IPS-20b (cell line): ENCODE results near the gene PLEKHA8.
"Not testable (repeated sequence)": the region's sequence is repeated elsewhere in the genome, so short reads cannot be mapped to it uniquely, and the experiment has no call there.

Experiments used
- H3K27ac ChIP-seq: one replicate; pipeline ENCODE4 v1.5.1; 2013; ENCODE audit warnings: low read length
- H3K27me3 ChIP-seq: 2 replicates; pipeline ENCODE4 v1.6.1; 2013; ENCODE audit warnings: mild to moderate bottlenecking, low read length, inconsistent platforms; ENCODE audit not compliant: insufficient read depth
- H3K36me3 ChIP-seq: 2 replicates; pipeline ENCODE4 v1.6.1; 2013; ENCODE audit warnings: low read depth, mild to moderate bottlenecking, inconsistent platforms, low read length, moderate library complexity; ENCODE audit not compliant: insufficient read depth
- H3K4me1 ChIP-seq: 2 replicates; pipeline ENCODE4 v1.6.1; 2013; ENCODE audit warnings: mild to moderate bottlenecking, control low read depth, inconsistent platforms, low read length, moderate library complexity; ENCODE audit not compliant: insufficient read depth
- H3K4me3 ChIP-seq: 2 replicates; pipeline ENCODE4 v1.5.1; 2013; ENCODE audit warnings: mild to moderate bottlenecking, low read length, inconsistent platforms
- H3K9ac ChIP-seq: 2 replicates; pipeline ENCODE4 v1.6.1; 2013; ENCODE audit warnings: low read depth, mild to moderate bottlenecking, inconsistent platforms, low read length, moderate library complexity
- H3K9me3 ChIP-seq: 2 replicates; pipeline ENCODE4 v1.6.1; 2013; ENCODE audit warnings: mild to moderate bottlenecking, low read depth, low read length, inconsistent platforms; ENCODE audit not compliant: insufficient read depth

Gene PLEKHA8

GRCh38 chr7:30087371-30087770, 59.2 kb downstream of the PLEKHA8 start:
- H3K9me3 ChIP-seq: no peaks in the 10 kb centered on the region
- 0 out of 2 replicates have a peak, but pooled peaks cover 3% of the 10 kb centered on the region for H3K36me3 ChIP-seq
- no peak overlapping the region for H3K27ac ChIP-seq
- 0 out of 2 replicates have a peak, but pooled peaks cover 6% of the 10 kb centered on the region for H3K4me1 ChIP-seq
- H3K27me3 ChIP-seq: no peaks in the 10 kb centered on the region
- H3K4me3 ChIP-seq: no peak overlapping the region
- no peak overlapping the region for H3K9ac ChIP-seq

- Histone ChIP-seq H3K4me1 (0 out of 2 replicates have a peak, but pooled peaks cover 6% of the 10 kb centered on the region), H3K27ac (no peak overlapping the region), H3K36me3 (0 out of 2 replicates have a peak, but pooled peaks cover 3% of the 10 kb centered on the region), H3K4me3 (no peak overlapping the region), H3K9ac (no peak overlapping the region), H3K27me3 (no peaks in the 10 kb centered on the region), H3K9me3 (no peaks in the 10 kb centered on the region)
Observed at GRCh38 chr7:30088362-30088761, 60.1 kb downstream of the PLEKHA8 start.

- H3K4me1 ChIP-seq: 0 out of 2 replicates have a peak, but pooled peaks cover 6% of the 10 kb centered on the region
- H3K27me3 ChIP-seq: no peaks in the 10 kb centered on the region
- H3K36me3 ChIP-seq: 0 out of 2 replicates have a peak, but pooled peaks cover 3% of the 10 kb centered on the region
- H3K9me3 ChIP-seq: no peaks in the 10 kb centered on the region
- no peak overlapping the region for H3K4me3 ChIP-seq
- H3K9ac ChIP-seq: no peak overlapping the region
- H3K27ac ChIP-seq: no peak overlapping the region
Observed at GRCh38 chr7:30090111-30090510, 61.9 kb downstream of the PLEKHA8 start.

- Histone ChIP-seq H3K4me1 (0 out of 2 replicates have a peak, but pooled peaks cover 6% of the 10 kb centered on the region), H3K36me3 (no peaks in the 10 kb centered on the region), H3K4me3 (no peak overlapping the region), H3K9me3 (no peaks in the 10 kb centered on the region), H3K27ac (no peak overlapping the region), H3K27me3 (no peaks in the 10 kb centered on the region), H3K9ac (no peak overlapping the region)
Observed at GRCh38 chr7:30091491-30091912, 63.3 kb downstream of the PLEKHA8 start.

- Histone ChIP-seq H3K27me3 (no peaks in the 10 kb centered on the region), H3K9me3 (no peaks in the 10 kb centered on the region), H3K4me3 (no peak overlapping the region), H3K27ac (no peak overlapping the region), H3K4me1 (0 out of 2 replicates have a peak, but pooled peaks cover 6% of the 10 kb centered on the region), H3K9ac (no peak overlapping the region), H3K36me3 (no peaks in the 10 kb centered on the region)
Observed at GRCh38 chr7:30091987-30092386, 63.8 kb downstream of the PLEKHA8 start.

GRCh38 chr7:30093420-30093952, 65.3 kb downstream of the PLEKHA8 start:
- 0 out of 2 replicates have a peak, but pooled peaks cover 6% of the 10 kb centered on the region for H3K4me1 ChIP-seq
- H3K9ac ChIP-seq: no peak overlapping the region
- no peaks in the 10 kb centered on the region for H3K27me3 ChIP-seq
- H3K36me3 ChIP-seq: no peaks in the 10 kb centered on the region
- H3K27ac ChIP-seq: no peak overlapping the region
- no peak overlapping the region for H3K4me3 ChIP-seq
- H3K9me3 ChIP-seq: peaks cover 5% of the 10 kb centered on the region; the same call in 1 of the 2 replicates

- H3K9me3 ChIP-seq: peaks cover 19% of the 10 kb centered on the region
- not testable (repeated sequence) for H3K4me1 ChIP-seq, H3K9ac ChIP-seq, H3K27me3 ChIP-seq, H3K4me3 ChIP-seq, H3K27ac ChIP-seq, H3K36me3 ChIP-seq
Observed at GRCh38 chr7:30098599-30098998, 70.4 kb downstream of the PLEKHA8 start.

GRCh38 chr7:30102281-30102680, 74.1 kb downstream of the PLEKHA8 start:
- Histone ChIP-seq H3K27me3 (no peaks in the 10 kb centered on the region), H3K4me3 (no peak overlapping the region), H3K27ac (no peak overlapping the region), H3K4me1 (no peaks in the 10 kb centered on the region), H3K36me3 (peaks cover 6% of the 10 kb centered on the region), H3K9me3 (peaks cover 19% of the 10 kb centered on the region), H3K9ac (no peak overlapping the region)

- H3K27ac ChIP-seq: no peak overlapping the region
- no peaks in the 10 kb centered on the region for H3K27me3 ChIP-seq
- H3K9ac ChIP-seq: no peak overlapping the region
- H3K36me3 ChIP-seq: peaks cover 4% of the 10 kb centered on the region
- H3K9me3 ChIP-seq: peaks cover 9% of the 10 kb centered on the region
- no peak overlapping the region for H3K4me3 ChIP-seq
- H3K4me1 ChIP-seq: no peaks in the 10 kb centered on the region
Observed at GRCh38 chr7:30104157-30104556, 75.9 kb downstream of the PLEKHA8 start.

GRCh38 chr7:30112103-30112713, 84.0 kb downstream of the PLEKHA8 start:
- Histone ChIP-seq H3K4me1 (no peaks in the 10 kb centered on the region), H3K9ac (no peak overlapping the region), H3K27ac (no peak overlapping the region), H3K4me3 (no peak overlapping the region), H3K27me3 (no peaks in the 10 kb centered on the region), H3K9me3 (peaks cover 6% of the 10 kb centered on the region; the same call in 1 of the 2 replicates), H3K36me3 (no peaks in the 10 kb centered on the region)

- Histone ChIP-seq H3K36me3 (no peaks in the 10 kb centered on the region), H3K9me3 (peaks cover 6% of the 10 kb centered on the region; the same call in 1 of the 2 replicates), H3K4me3 (no peak overlapping the region), H3K4me1 (no peaks in the 10 kb centered on the region), H3K27me3 (no peaks in the 10 kb centered on the region), H3K9ac (no peak overlapping the region), H3K27ac (no peak overlapping the region)
Observed at GRCh38 chr7:30113144-30113543, 84.9 kb downstream of the PLEKHA8 start.
